Measurements from ENCODE around the gene APOH. TPM values are rescaled to one million over a fixed set of nuclear protein-coding genes. Genes with fewer than 3 reads are reported as not detected.

APOH gene
- total RNA-seq, 1 experiment from 2014 or later = 1.2 TPM

GRCh38 chr17:66235377-66235994 lies 6.3 kb upstream of the APOH start:
- ChIA-PET CTCF (no interaction called here), POLR2A (no interaction called here)
- no peak for ATAC-seq
- H3K4me3 ChIP-seq (ENCODE audit: low read depth in 2 of 2, low read length in 2 of 2) = no peak overlapping the region
- H3K36me3 ChIP-seq (ENCODE audit: control insufficient read depth, insufficient read depth, low read length) = no peaks in the 10 kb centered on the region
- no peak for DNase-seq (ENCODE audit: low read depth, low spot score)
- no TSS peak for BruUV-seq (replicated peaks)
- no peaks in the 10 kb centered on the region for H3K9me3 ChIP-seq (ENCODE audit: control insufficient read depth, insufficient read depth, low read depth, low read length)
- H3K4me1 ChIP-seq (ENCODE audit: control insufficient read depth, insufficient read depth, low read length) = no peaks in the 10 kb centered on the region
- in situ Hi-C loops (cut with HindIII; ENCODE audit: low pct_unique_long_range_greater_than_20kb, low sequenced_read_pairs) = no loop called here
- no peak overlapping the region for H3K27ac ChIP-seq (ENCODE audit: low read length)
- TF ChIP-seq POLR2AphosphoS5 (IDR thresholded peaks at IDR 0.05; ENCODE audit: low read depth, low read length) = no peak
- no peak for TF ChIP-seq REST (IDR thresholded peaks at IDR 0.05; ENCODE audit: insufficient read depth in 1 of 2, low read depth in 2 of 2, low read length in 1 of 2)
- TF ChIP-seq TCF7L2 (IDR thresholded peaks at IDR 0.05; ENCODE audit: low read depth, low read length) = no peak
- TF ChIP-seq SIN3A (IDR thresholded peaks at IDR 0.05; ENCODE audit: borderline replicate concordance, insufficient read depth, low read depth, low read length) = no peak
- no peak for TF ChIP-seq CTCF (IDR thresholded peaks at IDR 0.05)
- no peaks in the 10 kb centered on the region for H3K27me3 ChIP-seq (ENCODE audit: control insufficient read depth, insufficient read depth, low read length)
- intact Hi-C loops (cut with micrococcal nuclease; ENCODE audit: unreplicated experiment) = no loop called here

- Histone ChIP-seq H3K27ac (ENCODE audit: low read length) (no peak overlapping the region), H3K27me3 (ENCODE audit: control insufficient read depth, insufficient read depth, low read length) (no peaks in the 10 kb centered on the region), H3K4me3 (ENCODE audit: low read depth in 2 of 2, low read length in 2 of 2) (no peak overlapping the region), H3K9me3 (ENCODE audit: control insufficient read depth, insufficient read depth, low read depth, low read length) (no peaks in the 10 kb centered on the region), H3K4me1 (ENCODE audit: control insufficient read depth, insufficient read depth, low read length) (no peaks in the 10 kb centered on the region), H3K36me3 (ENCODE audit: control insufficient read depth, insufficient read depth, low read length) (no peaks in the 10 kb centered on the region)
- DNase-seq (ENCODE audit: low read depth, low spot score) (no peak), ATAC-seq (no peak)
- CTCF ChIA-PET = no interaction called here
- intact Hi-C loops (cut with micrococcal nuclease; ENCODE audit: unreplicated experiment) (no loop called here), in situ Hi-C loops (cut with HindIII; ENCODE audit: low pct_unique_long_range_greater_than_20kb, low sequenced_read_pairs) (no loop called here)
- POLR2A ChIA-PET = no interaction called here
- TF ChIP-seq REST (IDR thresholded peaks at IDR 0.05; ENCODE audit: insufficient read depth in 1 of 2, low read depth in 2 of 2, low read length in 1 of 2) (no peak), CTCF (IDR thresholded peaks at IDR 0.05) (no peak), SIN3A (IDR thresholded peaks at IDR 0.05; ENCODE audit: borderline replicate concordance, insufficient read depth, low read depth, low read length) (no peak), POLR2AphosphoS5 (IDR thresholded peaks at IDR 0.05; ENCODE audit: low read depth, low read length) (no peak), TCF7L2 (IDR thresholded peaks at IDR 0.05; ENCODE audit: low read depth, low read length) (no peak)
- BruUV-seq (replicated peaks) = no TSS peak
Measured at GRCh38 chr17:66234611-66235010, 5.4 kb upstream of the APOH start.
